NT2/D1 (cell line): ENCODE results near the gene AMPD3.

Experiments used
- SUZ12 ChIP-seq: IDR thresholded peaks from 2 replicates; pipeline ENCODE4 v1.6.1; 2011; ENCODE audit not compliant: insufficient read length, insufficient read depth; ENCODE audit errors: extremely low read depth
- YY1 ChIP-seq: IDR thresholded peaks from 2 replicates; pipeline ENCODE4 v1.6.1; 2011; ENCODE audit not compliant: insufficient read length, insufficient read depth
- ZNF274 ChIP-seq: IDR thresholded peaks from 2 replicates; pipeline ENCODE4 v1.6.1; 2011; ENCODE audit warnings: mild to moderate bottlenecking, low read depth, low read length

- no peak for TF ChIP-seq YY1
- no peak for TF ChIP-seq ZNF274
- no peak for TF ChIP-seq SUZ12
These were observed 23.0 kb downstream of the AMPD3 start for GRCh38 chr11:10478066-10478465.
